ENCODE measurements around the gene RESP18. TPM values are rescaled to one million over a fixed set of nuclear protein-coding genes. Genes with fewer than 3 reads are reported as not detected.
A peak's percentile ranks its signal among the peaks of the same experiment; 100 is the strongest.

The RESP18 gene
- total and polyA plus RNA-seq, 7 donors: not detected

DNA sequence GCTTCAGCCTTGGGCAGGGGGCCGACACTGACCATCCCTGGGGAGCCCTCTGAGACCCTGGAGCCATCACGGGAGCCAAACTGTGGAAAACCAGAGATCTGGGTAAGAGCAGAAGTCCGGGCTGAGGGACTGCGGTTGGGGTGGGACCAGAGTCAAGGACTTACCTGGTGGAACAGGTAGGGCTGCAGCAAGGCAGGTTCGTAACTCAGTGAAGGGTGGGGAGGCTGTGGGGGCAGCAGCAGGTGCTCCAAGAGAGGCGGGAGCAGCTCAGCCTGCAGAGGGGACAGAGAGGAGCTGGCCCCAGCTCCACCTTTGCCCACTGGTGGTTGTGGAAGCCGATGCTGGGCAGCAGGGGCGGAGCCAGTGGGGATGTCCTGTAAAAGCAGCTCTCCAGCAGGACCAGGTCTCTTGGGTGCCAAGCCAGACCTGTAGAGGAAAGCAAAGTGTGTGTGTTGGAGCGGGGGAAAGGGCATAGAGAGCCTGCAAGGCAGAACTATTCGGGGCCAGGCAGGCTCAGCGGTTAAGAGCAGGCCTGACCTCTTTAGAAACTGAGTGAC is 30.1 kb downstream of the RESP18 start:
- Histone ChIP-seq H3K36me3 (ENCODE audit: insufficient read depth in 1 of 2, low read depth in 1 of 2) (no peaks in the 10 kb centered on the region), H3K9me3 (no peaks in the 10 kb centered on the region), H3K27me3 (ENCODE audit: insufficient read depth in 3 of 3, low read length in 2 of 3) (peaks cover 0 to 48% (median 6%) of the 10 kb centered on the region in 3 donors), H3K4me3 (no peak overlapping the region), H3K4me1 (no peaks in the 10 kb centered on the region), H3K27ac (no peak overlapping the region)
- TF ChIP-seq, protein P1, sequence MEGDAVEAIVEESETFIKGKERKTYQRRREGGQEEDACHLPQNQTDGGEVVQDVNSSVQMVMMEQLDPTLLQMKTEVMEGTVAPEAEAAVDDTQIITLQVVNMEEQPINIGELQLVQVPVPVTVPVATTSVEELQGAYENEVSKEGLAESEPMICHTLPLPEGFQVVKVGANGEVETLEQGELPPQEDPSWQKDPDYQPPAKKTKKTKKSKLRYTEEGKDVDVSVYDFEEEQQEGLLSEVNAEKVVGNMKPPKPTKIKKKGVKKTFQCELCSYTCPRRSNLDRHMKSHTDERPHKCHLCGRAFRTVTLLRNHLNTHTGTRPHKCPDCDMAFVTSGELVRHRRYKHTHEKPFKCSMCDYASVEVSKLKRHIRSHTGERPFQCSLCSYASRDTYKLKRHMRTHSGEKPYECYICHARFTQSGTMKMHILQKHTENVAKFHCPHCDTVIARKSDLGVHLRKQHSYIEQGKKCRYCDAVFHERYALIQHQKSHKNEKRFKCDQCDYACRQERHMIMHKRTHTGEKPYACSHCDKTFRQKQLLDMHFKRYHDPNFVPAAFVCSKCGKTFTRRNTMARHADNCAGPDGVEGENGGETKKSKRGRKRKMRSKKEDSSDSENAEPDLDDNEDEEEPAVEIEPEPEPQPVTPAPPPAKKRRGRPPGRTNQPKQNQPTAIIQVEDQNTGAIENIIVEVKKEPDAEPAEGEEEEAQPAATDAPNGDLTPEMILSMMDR (IDR thresholded peaks at IDR 0.05): no peak
- 60 to 65% (median 63%) methylated on average over 10 to 11 of the region's 11 CpGs for WGBS, 3 donors
- ATAC-seq (no peak), DNase-seq (no peak)
- intact Hi-C loops (cut with DNase I): loop anchor here (5.0 to 10.0 kb wide), 2 partner anchors 50 to 248 kb away; no protein-coding TSS in a partner anchor

DNA sequence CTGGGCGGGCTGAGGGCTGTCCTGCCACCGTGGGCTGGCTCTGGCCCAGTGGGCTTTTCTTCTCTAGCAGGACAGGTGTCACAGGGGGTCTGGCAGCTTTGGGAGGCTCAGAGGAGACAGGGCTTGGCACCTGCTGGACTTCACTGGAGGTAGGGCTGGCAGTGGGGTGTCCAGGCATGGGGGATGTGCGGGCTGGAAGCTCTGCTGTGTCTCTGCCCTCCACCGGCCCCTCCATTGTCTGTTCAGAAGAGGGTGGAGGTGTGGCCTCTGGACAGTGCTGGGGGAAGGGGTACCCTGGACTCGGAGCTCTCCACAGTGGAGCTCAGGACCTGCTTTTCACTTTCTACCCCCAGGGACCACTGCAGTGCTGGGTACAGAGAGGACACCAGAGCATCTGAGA is 32.5 kb downstream of the RESP18 start:
- Histone ChIP-seq H3K27ac (no peak overlapping the region), H3K36me3 (ENCODE audit: insufficient read depth in 1 of 2, low read depth in 1 of 2) (no peaks in the 10 kb centered on the region), H3K4me3 (no peak overlapping the region), H3K4me1 (peaks cover 4% of the 10 kb centered on the region), H3K9me3 (no peaks in the 10 kb centered on the region), H3K27me3 (ENCODE audit: insufficient read depth in 3 of 3, low read length in 2 of 3) (peaks cover 0 to 28% (median 6%) of the 10 kb centered on the region in 3 donors)
- no peak for ATAC-seq
- TF ChIP-seq, protein P1 (IDR thresholded peaks at IDR 0.05): no peak
- DNase-seq: no peak
- intact Hi-C loops (cut with DNase I): loop anchor here (5.0 to 10.0 kb wide), 2 partner anchors 52 to 245 kb away; no protein-coding TSS in a partner anchor
- 52 to 60% (median 56%) methylated on average over 5 of the region's 5 CpGs for WGBS, 3 donors

DNA sequence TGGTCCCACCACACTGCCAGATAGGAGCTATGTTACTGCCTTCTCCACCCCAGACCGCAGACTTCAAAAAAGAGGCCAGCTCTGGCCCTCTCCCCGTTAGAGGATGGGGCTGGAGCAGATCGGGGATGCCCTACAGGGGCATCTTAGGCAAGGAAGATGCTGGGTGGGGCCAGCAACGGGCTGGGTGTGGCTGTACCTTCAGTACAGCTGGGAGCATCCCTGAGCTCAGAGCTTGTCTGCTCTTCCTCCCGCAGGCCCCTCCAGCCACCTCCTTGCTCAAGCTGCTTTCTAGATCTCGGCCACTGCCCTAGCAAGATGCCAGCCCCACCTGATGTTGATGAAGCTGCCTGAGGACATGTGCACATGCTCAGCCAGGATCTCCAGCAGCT is 33.2 kb downstream of the RESP18 start:
- H3K27ac ChIP-seq: no peak overlapping the region
- no peaks in the 10 kb centered on the region for H3K9me3 ChIP-seq
- WGBS, 3 donors: 74 to 85% (median 79%) methylated on average over 6 of the region's 6 CpGs
- peaks cover 0 to 21% (median 6%) of the 10 kb centered on the region in 3 donors for H3K27me3 ChIP-seq (ENCODE audit: insufficient read depth in 3 of 3, low read length in 2 of 3)
- DNase-seq: no peak
- peaks cover 4% of the 10 kb centered on the region for H3K4me1 ChIP-seq
- H3K36me3 ChIP-seq (ENCODE audit: insufficient read depth in 1 of 2, low read depth in 1 of 2): no peaks in the 10 kb centered on the region
- no peak overlapping the region for H3K4me3 ChIP-seq
- no peak for ATAC-seq
- intact Hi-C loops (cut with DNase I): loop anchor here in 1 of 2 donors (5.0 to 10.0 kb wide), 2 partner anchors 55 to 137 kb away; partner anchors contain the start of genes GLB1L, NHEJ1 and STK16
- TF ChIP-seq, protein P1 (IDR thresholded peaks at IDR 0.05): no peak

DNA sequence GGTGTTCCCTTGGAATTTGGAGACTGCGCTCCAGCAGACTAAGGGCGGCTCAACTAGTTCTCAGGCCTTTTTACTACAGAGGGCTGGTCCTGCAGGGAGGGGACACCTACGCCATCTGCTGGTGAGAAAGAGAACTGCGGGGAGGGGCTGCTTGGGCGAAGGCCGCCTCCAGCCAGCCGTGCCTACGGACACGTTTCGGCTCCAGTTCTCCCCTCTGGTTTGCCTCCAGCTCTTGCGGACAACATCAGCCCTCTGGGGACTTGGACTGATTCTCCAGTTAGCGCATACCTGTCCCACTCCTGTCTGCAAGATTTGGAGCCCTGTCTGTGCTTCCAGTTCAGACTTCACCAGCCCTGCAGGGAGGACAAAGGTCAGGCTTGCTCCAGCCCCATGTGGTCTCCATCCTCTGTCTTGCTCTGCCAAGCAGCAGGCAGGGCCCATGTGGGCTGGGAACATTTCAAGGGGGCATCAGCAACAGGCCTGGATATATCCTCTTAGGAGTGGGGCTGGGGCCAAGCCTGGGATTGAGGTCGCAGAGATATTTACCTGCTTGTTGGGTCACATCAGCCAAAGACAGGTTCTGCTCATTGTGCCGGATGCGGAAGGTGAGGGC is 33.7 kb downstream of the RESP18 start:
- TF ChIP-seq, protein P1 (IDR thresholded peaks at IDR 0.05): peak; percentile 99
- H3K9me3 ChIP-seq: no peaks in the 10 kb centered on the region
- no peak overlapping the region for H3K4me3 ChIP-seq
- peak; percentile 65 to 81 (median 77) for ATAC-seq
- H3K27ac ChIP-seq: no peak overlapping the region
- H3K27me3 ChIP-seq (ENCODE audit: insufficient read depth in 3 of 3, low read length in 2 of 3): peaks cover 0 to 16% (median 6%) of the 10 kb centered on the region in 3 donors
- peak; percentile 82 to 93 for DNase-seq
- no peaks in the 10 kb centered on the region for H3K36me3 ChIP-seq (ENCODE audit: insufficient read depth in 1 of 2, low read depth in 1 of 2)
- intact Hi-C loops (cut with DNase I): loop anchor here (1.0 to 10.0 kb wide), 3 partner anchors 54 to 139 kb away; partner anchors contain the start of genes NHEJ1 (in 2 of the 2), GLB1L (in 1 of the 2) and STK16 (in 1 of the 2)
- H3K4me1 ChIP-seq: peaks cover 4% of the 10 kb centered on the region
- 21 to 22% (median 21%) methylated on average over 14 to 15 of the region's 15 CpGs for WGBS, 3 donors

Measured in psoas muscle (tissue), 8 donors.